Measurements from ENCODE around the gene APOC1. TPM values are rescaled to one million over a fixed set of nuclear protein-coding genes. Genes with fewer than 3 reads are reported as not detected.

The APOC1 gene
- polyA plus RNA-seq, 1 of the 3 experiments (the other 2 are of a cell fraction): 2.7 TPM

- Histone ChIP-seq H3K27ac (ENCODE audit: low read depth in 2 of 2, low read length in 1 of 2) (no peak overlapping the region), H3K4me3 (ENCODE audit: low read depth in 2 of 2, low read length in 1 of 2) (no peak overlapping the region), H4K20me1 (ENCODE audit: insufficient read depth) (no peaks in the 10 kb centered on the region), H3K4me2 (no peak overlapping the region), H3K79me2 (ENCODE audit: insufficient read depth) (no peaks in the 10 kb centered on the region), H3K36me3 (replicated peaks in 1 of 2; ENCODE audit: control insufficient read depth in 1 of 2, insufficient read depth in 2 of 2, low read length in 1 of 2) (peaks cover 0 to 11% of the 10 kb centered on the region in 2 experiments), H2AFZ (ENCODE audit: low read depth) (no peak overlapping the region), H3K9me3 (no peaks in the 10 kb centered on the region), H3F3A (replicated peaks; ENCODE audit: insufficient read depth) (peaks cover 21% of the 10 kb centered on the region), H3K27me3 (ENCODE audit: insufficient read depth) (no peaks in the 10 kb centered on the region), H3K9me2 (no peaks in the 10 kb centered on the region), H3K9ac (no peak overlapping the region), H3K4me1 (ENCODE audit: control insufficient read depth in 1 of 2, insufficient read depth in 2 of 2, low read depth in 1 of 2, low read length in 1 of 2) (peaks cover 0 to under 1% of the 10 kb centered on the region in 2 experiments; a peak in 1 of 4 replicates)
- WGBS (ENCODE audit: low lambda C conversion rate): 89% methylated on average over 4 of the region's 4 CpGs
- POLR2A ChIA-PET: no interaction called here
- DNase-seq: no peak
- TF ChIP-seq JUND (IDR thresholded peaks at IDR 0.05): no peak
- no peak for TF ChIP-seq CTCF (IDR thresholded peaks at IDR 0.05)
- no peak for TF ChIP-seq REST (IDR thresholded peaks at IDR 0.05; ENCODE audit: low read depth, low read length)
- TF ChIP-seq ZBTB33 (IDR thresholded peaks at IDR 0.05; ENCODE audit: borderline replicate concordance, low read depth): no peak
- no peak for TF ChIP-seq RCOR1 (IDR thresholded peaks at IDR 0.05; ENCODE audit: low read length)
- TF ChIP-seq RXRA (IDR thresholded peaks at IDR 0.05; ENCODE audit: borderline replicate concordance, low read depth): no peak
- no peak for TF ChIP-seq IRF3 (IDR thresholded peaks at IDR 0.05; ENCODE audit: low read depth, low read length)
- CTCF ChIA-PET: interaction anchor here (0.7 to 1.1 kb wide), 3 partner anchors 37 to 175 kb away, joined by 3 read pairs; partner anchors contain the start of gene NECTIN2
Observed at GRCh38 chr19:44884566-44884965, 29.8 kb upstream of the APOC1 start.
